GM23338 (cell line): ENCODE data around the gene TCF7L1.

ENCODE experiments used
- EZH2 ChIP-seq: fragments of 200-600 bp; sonication (generic); IDR thresholded peaks from one replicate; pipeline ENCODE4 v1.8.0; 2017; ENCODE audit warnings: antibody characterized with exemption, mild to moderate bottlenecking, low read depth; ENCODE audit not compliant: unreplicated experiment
- EZH2phosphoT487 ChIP-seq: fragments of 200-600 bp; sonication (generic); IDR thresholded peaks from one replicate; pipeline ENCODE4 v1.8.1; 2018; ENCODE audit warnings: antibody characterized with exemption; ENCODE audit not compliant: unreplicated experiment
- POLR2AphosphoS5 ChIP-seq: IDR thresholded peaks from 2 replicates; pipeline ENCODE4 v1.6.1; 2016; ENCODE audit warnings: antibody characterized with exemption, low read depth
- TF ChIP-seq, protein P1 (sequence below), 2 experiments: fragments of 200-600 bp in 1 of 2; sonication (generic) in 1 of 2; conservative IDR thresholded peaks; 2 replicates each; pipeline versions ENCODE4 v1.5.1 to v1.6.1; 2016 to 2017; ENCODE audit warnings: antibody characterized with exemption in 2 of 2, low read depth in 2 of 2, mild to moderate bottlenecking in 2 of 2, moderate library complexity in 1 of 2
- TF ChIP-seq, protein P2 (sequence below): IDR thresholded peaks from one replicate; pipeline ENCODE4 v1.6.1; 2018; ENCODE audit warnings: antibody characterized with exemption; ENCODE audit not compliant: unreplicated experiment

DNA sequence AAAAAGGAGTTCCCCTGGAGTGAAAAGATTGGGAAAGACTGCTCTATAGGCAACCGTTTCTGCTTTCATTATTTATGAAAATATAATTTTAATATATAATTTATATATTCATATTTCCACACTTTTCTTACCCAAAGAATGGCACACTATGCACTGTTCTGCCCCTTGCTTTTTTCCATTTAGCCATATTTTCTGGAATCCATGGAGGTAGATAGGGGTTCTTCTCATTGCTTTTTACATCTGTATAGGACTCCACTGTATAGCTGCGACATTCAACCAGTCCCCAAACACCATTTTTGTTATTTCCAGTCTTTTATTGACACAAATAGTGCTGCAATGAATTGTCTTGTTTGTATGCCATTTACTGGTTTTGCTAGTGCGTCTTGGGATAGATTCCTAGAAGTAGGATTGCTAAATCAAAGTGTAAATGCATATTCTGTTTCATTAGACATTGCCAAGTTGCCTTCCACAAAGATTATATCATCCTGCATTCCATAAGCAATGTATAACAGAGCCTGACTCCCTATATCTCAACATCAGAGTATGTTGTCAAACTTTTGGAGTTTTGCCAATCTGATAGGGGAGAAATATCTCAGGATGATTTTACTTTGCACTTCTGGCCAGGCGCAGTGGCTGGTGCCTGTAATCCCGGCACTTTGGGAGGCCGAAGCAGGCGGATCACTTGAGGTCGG, 26.6 kb upstream of the TCF7L1 start:
- TF ChIP-seq, protein P1, sequence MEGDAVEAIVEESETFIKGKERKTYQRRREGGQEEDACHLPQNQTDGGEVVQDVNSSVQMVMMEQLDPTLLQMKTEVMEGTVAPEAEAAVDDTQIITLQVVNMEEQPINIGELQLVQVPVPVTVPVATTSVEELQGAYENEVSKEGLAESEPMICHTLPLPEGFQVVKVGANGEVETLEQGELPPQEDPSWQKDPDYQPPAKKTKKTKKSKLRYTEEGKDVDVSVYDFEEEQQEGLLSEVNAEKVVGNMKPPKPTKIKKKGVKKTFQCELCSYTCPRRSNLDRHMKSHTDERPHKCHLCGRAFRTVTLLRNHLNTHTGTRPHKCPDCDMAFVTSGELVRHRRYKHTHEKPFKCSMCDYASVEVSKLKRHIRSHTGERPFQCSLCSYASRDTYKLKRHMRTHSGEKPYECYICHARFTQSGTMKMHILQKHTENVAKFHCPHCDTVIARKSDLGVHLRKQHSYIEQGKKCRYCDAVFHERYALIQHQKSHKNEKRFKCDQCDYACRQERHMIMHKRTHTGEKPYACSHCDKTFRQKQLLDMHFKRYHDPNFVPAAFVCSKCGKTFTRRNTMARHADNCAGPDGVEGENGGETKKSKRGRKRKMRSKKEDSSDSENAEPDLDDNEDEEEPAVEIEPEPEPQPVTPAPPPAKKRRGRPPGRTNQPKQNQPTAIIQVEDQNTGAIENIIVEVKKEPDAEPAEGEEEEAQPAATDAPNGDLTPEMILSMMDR (conservative IDR thresholded peaks at IDR 0.05; ENCODE audit: low read depth in 2 of 2): no peak
- no peak for TF ChIP-seq EZH2phosphoT487
- TF ChIP-seq, protein P2, sequence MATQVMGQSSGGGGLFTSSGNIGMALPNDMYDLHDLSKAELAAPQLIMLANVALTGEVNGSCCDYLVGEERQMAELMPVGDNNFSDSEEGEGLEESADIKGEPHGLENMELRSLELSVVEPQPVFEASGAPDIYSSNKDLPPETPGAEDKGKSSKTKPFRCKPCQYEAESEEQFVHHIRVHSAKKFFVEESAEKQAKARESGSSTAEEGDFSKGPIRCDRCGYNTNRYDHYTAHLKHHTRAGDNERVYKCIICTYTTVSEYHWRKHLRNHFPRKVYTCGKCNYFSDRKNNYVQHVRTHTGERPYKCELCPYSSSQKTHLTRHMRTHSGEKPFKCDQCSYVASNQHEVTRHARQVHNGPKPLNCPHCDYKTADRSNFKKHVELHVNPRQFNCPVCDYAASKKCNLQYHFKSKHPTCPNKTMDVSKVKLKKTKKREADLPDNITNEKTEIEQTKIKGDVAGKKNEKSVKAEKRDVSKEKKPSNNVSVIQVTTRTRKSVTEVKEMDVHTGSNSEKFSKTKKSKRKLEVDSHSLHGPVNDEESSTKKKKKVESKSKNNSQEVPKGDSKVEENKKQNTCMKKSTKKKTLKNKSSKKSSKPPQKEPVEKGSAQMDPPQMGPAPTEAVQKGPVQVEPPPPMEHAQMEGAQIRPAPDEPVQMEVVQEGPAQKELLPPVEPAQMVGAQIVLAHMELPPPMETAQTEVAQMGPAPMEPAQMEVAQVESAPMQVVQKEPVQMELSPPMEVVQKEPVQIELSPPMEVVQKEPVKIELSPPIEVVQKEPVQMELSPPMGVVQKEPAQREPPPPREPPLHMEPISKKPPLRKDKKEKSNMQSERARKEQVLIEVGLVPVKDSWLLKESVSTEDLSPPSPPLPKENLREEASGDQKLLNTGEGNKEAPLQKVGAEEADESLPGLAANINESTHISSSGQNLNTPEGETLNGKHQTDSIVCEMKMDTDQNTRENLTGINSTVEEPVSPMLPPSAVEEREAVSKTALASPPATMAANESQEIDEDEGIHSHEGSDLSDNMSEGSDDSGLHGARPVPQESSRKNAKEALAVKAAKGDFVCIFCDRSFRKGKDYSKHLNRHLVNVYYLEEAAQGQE: no peak
- no peak for TF ChIP-seq POLR2AphosphoS5
- TF ChIP-seq EZH2: no peak
